Hepatocyte (in vitro differentiated cells): ENCODE data around the gene LRRC3.

Experiments
- CTCF ChIP-seq: fragments of 200-600 bp; sonication (generic); IDR thresholded peaks from 2 replicates; pipeline ENCODE4 v1.5.1; 2016; ENCODE audit warnings: antibody characterized with exemption, mild to moderate bottlenecking; ENCODE audit not compliant: poor library complexity
- EZH2 ChIP-seq: fragments of 200-600 bp; sonication (generic); IDR thresholded peaks from 2 replicates; pipeline ENCODE4 v1.6.1; 2016; ENCODE audit warnings: antibody characterized with exemption, mild to moderate bottlenecking, borderline replicate concordance
- EZH2phosphoT487 ChIP-seq: fragments of 200-600 bp; sonication (generic); IDR thresholded peaks from one replicate; pipeline ENCODE4 v1.6.1; 2018; ENCODE audit warnings: antibody characterized with exemption, mild to moderate bottlenecking, low read depth, moderate library complexity; ENCODE audit not compliant: unreplicated experiment, severe bottlenecking

GRCh38 chr21:44480200-44481053, 25.1 kb downstream of the LRRC3 start:
- no peak for TF ChIP-seq CTCF
- TF ChIP-seq EZH2, result no peak
- TF ChIP-seq EZH2phosphoT487, result no peak
